ENCODE measurements around the gene CSNK2A3.

Gene CSNK2A3

GRCh38 chr11:11370962-11371303, 17.9 kb upstream of the CSNK2A3 start:
- Histone ChIP-seq H3K4me2 (ENCODE audit: low read length) (no peak overlapping the region), H3K9ac (no peak overlapping the region), H3K27me3 (ENCODE audit: control insufficient read depth, insufficient read depth, low read length) (no peaks in the 10 kb centered on the region), H3K27ac (no peak overlapping the region), H3K4me1 (no peaks in the 10 kb centered on the region), H3K9me3 (ENCODE audit: control insufficient read depth, low read length) (no peaks in the 10 kb centered on the region), H3K36me3 (ENCODE audit: control insufficient read depth, insufficient read depth, low read length) (no peaks in the 10 kb centered on the region), H2AFZ (no peak overlapping the region), H3K79me2 (no peaks in the 10 kb centered on the region), H3K4me3 (ENCODE audit: low read depth, low read length) (no peak overlapping the region)
- TF ChIP-seq CTCF (IDR thresholded peaks at IDR 0.05) = no peak

GRCh38 chr11:11370255-11370961, 17.4 kb upstream of the CSNK2A3 start:
- no peak overlapping the region for H3K27ac ChIP-seq
- no peaks in the 10 kb centered on the region for H3K36me3 ChIP-seq (ENCODE audit: control insufficient read depth, insufficient read depth, low read length)
- H3K79me2 ChIP-seq = no peaks in the 10 kb centered on the region
- no peak overlapping the region for H3K4me2 ChIP-seq (ENCODE audit: low read length)
- no peaks in the 10 kb centered on the region for H3K9me3 ChIP-seq (ENCODE audit: control insufficient read depth, low read length)
- H3K9ac ChIP-seq = no peak overlapping the region
- H3K27me3 ChIP-seq (ENCODE audit: control insufficient read depth, insufficient read depth, low read length) = no peaks in the 10 kb centered on the region
- H2AFZ ChIP-seq = no peak overlapping the region
- H3K4me1 ChIP-seq = no peaks in the 10 kb centered on the region
- TF ChIP-seq CTCF (IDR thresholded peaks at IDR 0.05) = no peak
- H3K4me3 ChIP-seq (ENCODE audit: low read depth, low read length) = no peak overlapping the region

- H3K4me2 ChIP-seq (ENCODE audit: low read length) = no peak overlapping the region
Observed at GRCh38 chr11:11366793-11367192, 13.7 kb upstream of the CSNK2A3 start.

GRCh38 chr11:11363674-11364073, 10.6 kb upstream of the CSNK2A3 start:
- no peaks in the 10 kb centered on the region for H3K79me2 ChIP-seq

More at GRCh38 chr11:11366793-11367192, 13.7 kb upstream of the CSNK2A3 start:
- H3K27me3 ChIP-seq (ENCODE audit: control insufficient read depth, insufficient read depth, low read length) = no peaks in the 10 kb centered on the region
- no peaks in the 10 kb centered on the region for H3K4me1 ChIP-seq
- H2AFZ ChIP-seq = no peak overlapping the region
- no peaks in the 10 kb centered on the region for H3K36me3 ChIP-seq (ENCODE audit: control insufficient read depth, insufficient read depth, low read length)
- no peak overlapping the region for H3K27ac ChIP-seq
- no peak overlapping the region for H3K9ac ChIP-seq
- H3K4me3 ChIP-seq (ENCODE audit: low read depth, low read length) = no peak overlapping the region
- TF ChIP-seq CTCF (IDR thresholded peaks at IDR 0.05) = no peak
- H3K9me3 ChIP-seq (ENCODE audit: control insufficient read depth, low read length) = no peaks in the 10 kb centered on the region
- no peaks in the 10 kb centered on the region for H3K79me2 ChIP-seq

More at GRCh38 chr11:11363674-11364073, 10.6 kb upstream of the CSNK2A3 start:
- no peak for TF ChIP-seq CTCF (IDR thresholded peaks at IDR 0.05)
- no peak overlapping the region for H3K4me3 ChIP-seq (ENCODE audit: low read depth, low read length)
- no peaks in the 10 kb centered on the region for H3K9me3 ChIP-seq (ENCODE audit: control insufficient read depth, low read length)
- no peak overlapping the region for H2AFZ ChIP-seq
- H3K4me1 ChIP-seq = no peaks in the 10 kb centered on the region
- H3K9ac ChIP-seq = no peak overlapping the region
- H3K4me2 ChIP-seq (ENCODE audit: low read length) = no peak overlapping the region
- no peaks in the 10 kb centered on the region for H3K27me3 ChIP-seq (ENCODE audit: control insufficient read depth, insufficient read depth, low read length)
- H3K27ac ChIP-seq = no peak overlapping the region
- no peaks in the 10 kb centered on the region for H3K36me3 ChIP-seq (ENCODE audit: control insufficient read depth, insufficient read depth, low read length)

All from parathyroid adenoma (tissue), 2 donors.